CD4-positive, alpha-beta T cell treated with Interleukin-10 for 1 hour (primary cell): ENCODE results near the gene TSEN2.
"Not testable (repeated sequence)": the region's sequence is repeated elsewhere in the genome, so short reads cannot be mapped to it uniquely, and the experiment has no call there.

ENCODE experiments used
- DNase-seq: peaks from one replicate; pipeline ENCODE4 v3.0.0-alpha.2; 2020

TSEN2 gene

GRCh38 chr3:12452361-12453330 lies 31.6 kb upstream of the TSEN2 start:
- no peak for DNase-seq

- DNase-seq: no peak
These were observed 30.0 kb upstream of the TSEN2 start for GRCh38 chr3:12454076-12454815.

DNA sequence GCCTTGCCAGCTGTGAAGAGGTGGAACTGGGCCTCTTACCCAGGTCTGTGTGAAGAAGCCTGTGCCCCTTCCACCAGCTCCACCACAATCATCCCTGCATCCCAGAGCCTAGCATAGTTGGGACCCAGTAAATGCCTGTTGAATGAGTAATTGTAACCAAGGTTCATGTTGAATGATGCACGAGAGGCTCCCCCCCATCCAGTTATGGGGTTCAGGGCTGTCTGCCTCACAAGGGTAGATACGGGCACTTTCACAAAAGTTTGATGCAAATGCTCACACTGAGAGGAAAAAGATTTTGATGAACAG lies 29.5 kb upstream of the TSEN2 start:
- no peak for DNase-seq

DNA sequence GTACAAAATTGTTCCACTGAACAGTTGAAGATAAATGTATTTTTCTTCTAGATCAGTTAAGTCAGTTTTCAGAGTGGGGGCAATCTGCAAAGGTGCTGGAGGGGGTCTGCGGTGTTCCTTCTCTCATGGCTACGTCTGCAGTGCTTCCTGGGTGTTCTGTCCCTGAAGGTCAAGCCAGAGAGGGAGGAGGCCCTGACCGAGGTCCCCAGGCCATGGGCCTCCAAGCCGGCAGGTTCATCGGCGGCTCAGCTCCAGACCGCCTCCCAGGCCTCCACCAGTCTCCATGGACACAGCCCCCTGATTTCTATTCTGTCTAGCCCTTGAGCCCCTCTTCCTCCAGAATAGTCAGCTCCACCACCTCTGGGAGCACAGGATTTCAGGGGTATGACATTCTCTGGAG lies 28.5 kb upstream of the TSEN2 start:
- DNase-seq: no peak

DNA sequence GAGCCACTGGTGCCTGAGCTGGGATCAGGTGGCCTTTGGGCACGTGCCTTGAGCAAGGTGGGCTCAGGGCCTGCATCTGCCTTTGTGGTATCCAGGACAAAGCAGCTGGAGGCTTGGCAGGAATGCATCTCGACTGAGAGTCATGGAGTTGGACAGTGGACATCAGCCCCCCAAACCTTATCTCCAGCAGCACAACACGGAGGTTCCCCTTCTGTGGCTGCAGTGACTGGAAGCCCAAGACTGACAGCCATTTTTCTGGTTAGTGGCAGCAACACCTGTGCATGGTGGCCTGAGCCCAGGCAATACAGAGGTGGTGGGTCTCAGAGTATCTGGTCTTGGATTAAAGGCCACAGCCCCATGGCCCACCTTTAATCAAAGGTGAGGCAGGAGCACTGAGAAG lies 27.8 kb upstream of the TSEN2 start:
- DNase-seq: no peak

- DNase-seq: not testable (repeated sequence)
These were observed 26.9 kb upstream of the TSEN2 start for GRCh38 chr3:12457380-12457779.

DNA sequence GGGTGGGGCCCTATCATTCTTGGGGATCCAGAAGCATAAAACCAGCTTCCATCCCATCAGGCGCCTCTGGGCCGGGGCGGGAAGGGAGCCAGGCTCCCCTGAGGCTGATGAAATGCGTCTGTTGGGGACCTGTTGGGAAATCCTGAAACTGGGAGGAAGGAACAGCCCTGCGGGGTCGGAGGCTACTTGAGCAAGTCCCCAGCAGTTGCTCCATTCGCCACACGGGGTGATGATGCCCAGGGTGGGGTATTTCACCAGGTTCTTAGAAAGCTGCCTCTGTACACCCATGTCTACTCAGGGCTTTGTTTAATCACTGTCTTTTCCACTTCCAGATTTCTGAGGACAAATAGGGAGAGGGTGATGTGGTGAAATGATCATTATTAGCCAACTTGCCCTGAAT lies 25.4 kb upstream of the TSEN2 start:
- no peak for DNase-seq

- DNase-seq: no peak
These were observed 24.2 kb upstream of the TSEN2 start for GRCh38 chr3:12460127-12460526.

GRCh38 chr3:12461097-12461649 lies 23.1 kb upstream of the TSEN2 start:
- DNase-seq: no peak

DNA sequence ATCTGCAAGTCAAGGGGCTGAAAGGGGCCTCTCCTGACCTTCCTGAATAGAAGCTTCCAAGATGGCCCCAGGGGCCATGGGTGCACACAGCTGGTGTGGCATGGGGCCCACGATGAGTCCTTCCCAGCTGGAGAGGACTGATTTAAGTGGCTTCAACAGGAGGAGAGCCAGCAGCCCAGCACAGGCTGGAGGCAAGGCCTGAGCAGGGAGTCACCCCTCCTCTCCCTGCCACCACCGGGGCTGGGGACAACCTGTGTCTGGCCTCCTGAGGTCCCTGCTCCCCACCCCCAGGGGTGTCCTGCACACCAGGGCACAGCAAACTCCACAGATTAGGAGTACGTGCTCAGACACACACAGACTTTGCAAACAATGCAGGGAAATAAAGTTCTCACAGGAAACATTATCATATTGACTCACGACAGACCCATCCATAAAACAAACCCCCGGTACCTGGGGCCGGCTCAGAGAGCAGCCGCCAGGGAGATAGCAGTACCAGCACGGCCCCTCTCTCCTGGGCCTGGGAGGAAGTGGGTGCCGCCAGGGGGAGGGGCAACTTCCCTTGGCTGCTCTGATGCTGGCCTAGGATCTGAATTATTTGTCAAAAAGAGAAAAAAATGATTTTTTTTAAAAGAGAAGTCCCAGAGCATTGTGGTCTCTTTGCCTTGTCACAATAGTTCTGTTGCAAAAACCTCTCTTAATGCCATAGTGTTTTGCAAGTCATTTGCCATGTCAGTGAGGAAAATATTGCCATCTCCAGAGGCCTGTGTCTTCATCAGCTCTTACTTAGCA lies 21.9 kb upstream of the TSEN2 start:
- no peak for DNase-seq

DNA sequence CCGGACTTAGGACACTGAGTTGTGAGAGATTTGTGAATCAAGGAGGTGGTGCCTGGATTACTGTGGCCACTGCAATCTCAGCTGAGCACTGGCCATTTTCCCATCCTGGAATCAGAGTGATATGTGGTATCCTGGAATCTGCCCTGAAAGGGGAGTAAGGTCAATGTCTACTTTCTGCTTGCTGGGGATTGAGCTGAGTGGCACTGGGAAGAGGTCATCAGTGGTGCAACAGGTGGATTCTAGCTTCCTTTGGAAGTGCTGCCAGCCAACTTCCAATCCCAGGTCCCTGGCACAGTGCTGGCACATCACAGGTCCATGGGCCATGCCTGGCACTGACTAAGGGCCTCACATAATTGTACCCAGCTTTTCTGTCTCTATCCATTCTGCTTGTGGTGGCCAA lies 20.6 kb upstream of the TSEN2 start:
- no peak for DNase-seq

GRCh38 chr3:12464181-12464580 lies 20.1 kb upstream of the TSEN2 start:
- DNase-seq: no peak

DNA sequence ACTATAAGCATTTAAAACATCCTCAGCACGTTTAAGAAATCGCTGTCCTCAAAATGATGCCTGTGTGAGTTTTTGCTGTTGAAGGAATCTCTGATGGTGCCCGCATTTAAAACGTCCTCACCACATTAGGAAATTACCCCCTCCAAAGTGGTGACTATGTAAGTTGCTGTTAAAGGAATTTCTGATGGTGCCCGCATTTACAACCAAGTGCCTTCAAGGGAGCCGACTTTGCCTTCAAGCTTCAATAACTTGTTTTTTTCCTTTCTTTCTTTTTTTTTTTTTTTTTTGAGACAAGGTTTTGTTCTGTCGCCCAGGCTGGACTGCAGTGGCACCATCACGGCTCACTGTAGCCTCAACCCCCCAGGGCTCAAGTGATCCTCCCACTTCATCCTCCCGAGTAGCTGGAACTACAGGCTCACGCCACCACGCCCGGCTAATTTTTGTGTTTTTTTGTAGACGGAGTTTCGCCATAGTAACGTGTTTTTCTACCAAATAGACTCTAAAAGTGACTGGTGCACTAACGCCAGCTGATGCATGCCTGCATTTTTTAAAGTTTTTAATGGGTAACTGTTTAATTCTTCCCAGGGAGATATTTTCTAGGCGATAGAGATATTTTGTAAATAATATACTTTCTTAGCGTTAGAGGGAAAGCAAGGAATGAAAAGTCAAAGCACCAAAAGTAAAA lies 19.0 kb upstream of the TSEN2 start:
- no peak for DNase-seq

DNA sequence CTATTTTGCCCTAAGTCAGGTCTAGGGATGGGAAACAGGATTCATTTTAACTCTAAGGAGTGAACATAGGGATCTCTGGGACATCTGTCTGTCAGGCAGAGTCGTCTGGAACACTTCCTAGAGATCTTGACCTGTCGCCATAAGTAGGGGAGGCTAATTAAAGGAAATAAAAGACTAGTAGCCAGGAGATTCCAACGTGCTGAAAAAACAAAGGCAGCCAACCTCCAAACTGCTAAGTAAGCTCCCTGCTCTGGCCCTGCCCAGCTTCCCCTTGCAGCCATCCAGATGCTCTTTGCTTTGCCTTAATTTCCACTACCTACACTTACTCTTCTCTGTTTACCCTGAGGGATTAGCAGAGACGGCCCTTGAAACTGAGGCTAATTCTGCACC lies 18.4 kb upstream of the TSEN2 start:
- DNase-seq: no peak

DNA sequence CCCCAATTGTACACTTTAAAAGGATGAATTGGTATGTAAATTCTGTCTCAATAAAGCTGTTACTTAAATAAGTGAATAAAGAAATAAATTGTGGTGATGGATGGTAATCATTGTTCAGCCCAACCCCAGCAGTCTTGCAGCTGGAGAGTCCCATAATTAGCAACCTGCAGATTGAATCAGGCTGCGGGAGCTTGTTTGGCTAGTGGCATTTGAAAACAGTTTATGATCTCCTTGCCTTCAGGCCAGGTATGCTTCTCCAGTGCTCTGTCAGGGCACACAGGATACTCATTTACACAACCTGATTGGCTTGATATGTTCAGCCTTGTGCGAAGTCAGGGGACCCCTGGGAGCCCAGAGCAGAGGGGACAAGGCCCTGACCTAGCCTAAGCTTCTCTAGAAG lies 16.5 kb upstream of the TSEN2 start:
- DNase-seq: no peak

GRCh38 chr3:12468276-12468675 lies 16.0 kb upstream of the TSEN2 start:
- no peak for DNase-seq

GRCh38 chr3:12468757-12469156 lies 15.5 kb upstream of the TSEN2 start:
- no peak for DNase-seq

DNA sequence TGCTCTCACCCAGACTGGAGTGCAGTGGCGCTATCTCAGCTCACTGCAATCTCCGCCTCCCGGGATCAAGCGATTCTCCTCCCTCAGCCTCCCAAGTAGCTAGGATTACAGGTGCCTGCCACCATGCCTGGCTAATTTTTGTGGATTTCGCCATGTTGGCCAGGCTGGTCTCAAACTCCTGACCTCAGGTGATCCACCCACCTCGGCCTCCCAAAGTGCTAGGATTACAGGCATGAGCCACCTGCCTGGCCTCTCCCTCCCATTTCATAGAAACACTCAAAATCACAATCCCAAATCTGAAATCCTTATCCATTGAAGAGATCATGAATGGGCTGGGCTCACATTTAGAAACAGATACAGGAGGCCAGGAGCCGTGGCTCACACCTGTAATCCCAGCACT lies 15.1 kb upstream of the TSEN2 start:
- not testable (repeated sequence) for DNase-seq

DNA sequence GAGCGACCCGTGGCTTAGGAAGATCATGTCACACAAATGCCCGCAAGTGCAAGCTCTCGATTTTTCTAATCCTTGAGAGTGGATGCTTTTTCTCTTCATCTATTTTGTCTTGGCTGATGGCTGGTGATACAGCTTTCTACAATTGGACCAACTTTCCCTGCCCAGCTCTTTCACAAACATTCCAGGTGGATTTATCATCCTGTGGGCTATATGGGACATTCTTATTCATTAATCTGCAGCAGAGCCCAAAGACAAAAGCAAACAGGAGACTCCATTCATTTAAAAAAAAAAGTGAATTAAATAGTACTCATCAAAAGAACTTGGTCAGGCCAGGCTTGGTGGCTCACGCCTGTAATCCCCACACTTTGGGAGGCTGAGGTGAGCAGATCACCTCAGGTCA lies 14.2 kb upstream of the TSEN2 start:
- no peak for DNase-seq

DNA sequence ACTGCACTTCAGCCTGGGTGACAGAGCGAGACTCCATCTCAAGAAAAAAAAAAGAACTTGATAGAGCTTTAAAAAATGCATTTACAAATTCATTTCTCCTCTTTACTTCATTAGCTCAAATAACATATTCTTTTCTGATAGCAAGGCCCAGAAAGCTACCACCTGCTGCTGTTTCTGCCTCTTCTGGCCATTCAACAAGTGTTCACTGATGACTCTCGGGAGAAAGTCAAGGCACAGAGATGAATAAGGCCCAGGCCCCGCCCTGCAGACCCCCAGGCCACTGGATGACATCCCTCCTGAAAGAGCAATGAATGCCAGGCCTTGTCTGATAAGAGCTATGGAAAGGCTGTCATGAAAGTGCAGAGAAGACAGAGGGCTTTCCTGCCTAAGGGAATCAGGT lies 13.6 kb upstream of the TSEN2 start:
- no peak for DNase-seq

DNA sequence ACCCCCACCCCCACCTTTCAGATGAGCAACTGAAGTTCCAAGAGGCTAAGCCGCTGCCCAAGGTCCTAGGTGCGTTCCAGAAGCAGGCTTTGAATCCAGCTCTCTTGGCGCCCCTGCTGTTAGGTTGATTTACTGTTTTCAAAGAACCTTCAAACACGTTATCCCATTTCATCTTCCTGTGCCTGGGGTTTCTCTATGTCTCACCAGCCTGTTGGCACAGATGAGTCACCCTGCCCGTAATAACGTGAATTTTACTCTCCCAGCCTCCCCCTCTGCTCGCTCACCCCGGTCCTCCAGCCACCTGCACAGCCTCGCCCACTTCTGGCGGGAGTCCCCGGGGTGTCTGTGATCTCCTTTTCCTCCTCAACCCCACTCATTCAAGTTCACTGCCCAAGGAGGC lies 13.0 kb upstream of the TSEN2 start:
- peak; percentile 18 for DNase-seq

- no peak for DNase-seq
These were observed 12.2 kb upstream of the TSEN2 start for GRCh38 chr3:12472000-12472610.
